ENCODE measurements around the gene KCNAB1. TPM values are rescaled to one million over a fixed set of nuclear protein-coding genes. Genes with fewer than 3 reads are reported as not detected.
"Not testable (repeated sequence)": the region's sequence is repeated elsewhere in the genome, so short reads cannot be mapped to it uniquely, and the experiment has no call there.

Gene KCNAB1
- not detected for total RNA-seq

GRCh38 chr3:156120528-156121251 lies at the start of gene KCNAB1:
TSS of gene KCNAB1 (plus strand) at chr3:156120578.
- no peak within 1 kb of the TSS for H3K4me3 Mint-ChIP-seq
- ChIA-PET POLR2A (no interaction called here), CTCF (interaction anchor here (0.6 kb wide), 1 partner anchor 535 kb away, joined by 3 read pairs; no protein-coding TSS in a partner anchor)
- H3K9me3 Mint-ChIP-seq: no peaks in the 10 kb centered on the region
- no peaks in the 10 kb centered on the region for H3K36me3 Mint-ChIP-seq (ENCODE audit: low read depth)
- no peaks in the 10 kb centered on the region for H3K4me1 Mint-ChIP-seq
- H3K27ac Mint-ChIP-seq: no peak within 1 kb of the TSS
- H3K27me3 Mint-ChIP-seq: peaks cover 21% of the 10 kb centered on the region
- no peak for DNase-seq

- Mint-ChIP-seq H3K9me3 (no peaks in the 10 kb centered on the region), H3K4me1 (no peaks in the 10 kb centered on the region), H3K27ac (no peak overlapping the region), H3K36me3 (ENCODE audit: low read depth) (no peaks in the 10 kb centered on the region), H3K4me3 (no peak overlapping the region), H3K27me3 (peaks cover 26% of the 10 kb centered on the region)
- ChIA-PET CTCF (no interaction called here), POLR2A (no interaction called here)
- DNase-seq: no peak
Observed at GRCh38 chr3:156071031-156071430, 49.3 kb upstream of the KCNAB1 start.

GRCh38 chr3:156072950-156073657 lies 47.3 kb upstream of the KCNAB1 start:
- H3K27me3 Mint-ChIP-seq: peaks cover 29% of the 10 kb centered on the region
- DNase-seq; POLR2A ChIA-PET; H3K27ac Mint-ChIP-seq; CTCF ChIA-PET; H3K36me3 Mint-ChIP-seq (ENCODE audit: low read depth); H3K4me1 Mint-ChIP-seq; H3K4me3 Mint-ChIP-seq; H3K9me3 Mint-ChIP-seq: not testable (repeated sequence)

- Mint-ChIP-seq H3K27me3 (peaks cover 14% of the 10 kb centered on the region), H3K4me3 (no peak overlapping the region), H3K36me3 (ENCODE audit: low read depth) (no peaks in the 10 kb centered on the region), H3K27ac (no peak overlapping the region), H3K9me3 (no peaks in the 10 kb centered on the region), H3K4me1 (no peaks in the 10 kb centered on the region)
- ChIA-PET CTCF (no interaction called here), POLR2A (no interaction called here)
- no peak for DNase-seq
Observed at GRCh38 chr3:156090126-156090525, 30.3 kb upstream of the KCNAB1 start.

- no peak overlapping the region for H3K27ac Mint-ChIP-seq
- no peaks in the 10 kb centered on the region for H3K36me3 Mint-ChIP-seq (ENCODE audit: low read depth)
- ChIA-PET POLR2A (no interaction called here), CTCF (no interaction called here)
- H3K9me3 Mint-ChIP-seq: no peaks in the 10 kb centered on the region
- peaks cover 23% of the 10 kb centered on the region for H3K27me3 Mint-ChIP-seq
- no peaks in the 10 kb centered on the region for H3K4me1 Mint-ChIP-seq
- no peak overlapping the region for H3K4me3 Mint-ChIP-seq
- no peak for DNase-seq
Observed at GRCh38 chr3:156093964-156094363, 26.4 kb upstream of the KCNAB1 start.

DNA sequence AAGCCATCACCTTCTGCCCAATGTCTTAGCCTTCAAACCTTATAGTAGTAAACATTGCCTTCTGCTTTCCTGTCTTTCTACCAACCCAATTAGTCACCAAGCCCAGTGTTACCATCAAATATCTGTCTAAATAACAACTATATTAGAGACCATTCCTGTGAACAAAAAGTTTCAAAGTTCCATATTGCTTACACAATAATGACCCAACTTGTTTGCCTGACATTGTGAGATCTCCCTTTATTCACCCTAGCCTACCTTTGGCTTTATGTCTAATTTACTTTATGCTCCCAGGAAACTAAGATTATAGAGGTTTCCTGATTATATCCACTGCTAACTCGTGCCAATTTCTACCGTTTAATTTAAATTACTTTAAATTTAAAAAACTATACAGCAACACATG lies 26.0 kb upstream of the KCNAB1 start:
- POLR2A ChIA-PET: no interaction called here
- no peaks in the 10 kb centered on the region for H3K4me1 Mint-ChIP-seq
- H3K36me3 Mint-ChIP-seq (ENCODE audit: low read depth): no peaks in the 10 kb centered on the region
- no peak for DNase-seq
- no peak overlapping the region for H3K4me3 Mint-ChIP-seq
- CTCF ChIA-PET: interaction anchor here (0.9 kb wide), 1 partner anchor 135 kb away, joined by 5 read pairs; no protein-coding TSS in a partner anchor
- no peak overlapping the region for H3K27ac Mint-ChIP-seq
- H3K27me3 Mint-ChIP-seq: peaks cover 23% of the 10 kb centered on the region
- no peaks in the 10 kb centered on the region for H3K9me3 Mint-ChIP-seq

DNA sequence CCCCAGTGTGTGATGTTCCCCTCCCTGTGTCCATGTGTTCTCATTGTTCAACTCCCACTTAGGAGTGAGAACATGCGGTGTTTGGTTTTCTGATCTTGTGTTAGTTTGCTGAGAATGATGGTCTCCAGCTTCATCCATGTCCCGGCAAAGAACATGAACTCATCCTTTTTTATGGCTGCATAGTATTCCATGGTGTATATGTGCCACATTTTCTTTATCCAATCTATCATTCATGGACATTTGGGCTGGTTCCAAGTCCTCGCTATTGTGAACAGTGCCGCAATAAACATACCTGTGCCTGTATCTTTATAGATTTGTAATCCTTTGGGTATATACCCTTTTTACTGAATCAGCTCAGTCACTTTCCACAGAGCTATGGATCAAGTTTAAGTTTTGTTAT lies 24.7 kb upstream of the KCNAB1 start:
- H3K36me3 Mint-ChIP-seq (ENCODE audit: low read depth); H3K9me3 Mint-ChIP-seq; CTCF ChIA-PET; POLR2A ChIA-PET; H3K27ac Mint-ChIP-seq; DNase-seq; H3K4me1 Mint-ChIP-seq; H3K4me3 Mint-ChIP-seq: not testable (repeated sequence)
- H3K27me3 Mint-ChIP-seq: peaks cover 19% of the 10 kb centered on the region

DNA sequence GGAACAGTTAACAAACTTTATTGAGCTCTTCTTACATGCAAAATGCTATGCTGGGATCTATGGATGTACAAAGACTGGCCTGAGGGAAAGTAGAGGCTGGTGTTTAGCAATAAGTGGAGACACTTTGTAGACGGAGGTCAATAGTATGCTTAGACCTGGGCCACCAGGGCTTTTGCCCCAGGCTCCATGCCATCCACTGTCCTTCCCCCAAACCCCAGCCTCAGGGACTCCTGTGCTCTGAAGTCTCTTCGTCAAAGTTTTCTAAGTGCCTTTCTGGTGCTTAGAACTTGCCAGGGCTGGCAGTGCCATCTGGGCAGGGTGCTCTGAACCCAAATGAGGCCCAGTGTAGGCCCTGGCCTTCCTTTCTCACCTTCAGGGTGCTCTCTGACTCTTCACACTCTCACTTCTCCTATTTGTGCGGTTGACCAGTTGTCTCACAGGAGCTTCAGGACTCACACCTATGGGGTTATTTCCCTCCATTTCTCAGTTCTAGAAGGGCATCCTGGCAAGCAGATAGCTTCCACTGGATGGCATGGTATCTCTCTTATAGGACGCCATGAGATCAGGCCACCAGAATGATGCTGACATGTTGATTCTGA lies 21.8 kb upstream of the KCNAB1 start:
- ChIA-PET CTCF (interaction anchor here (0.5 kb wide), 1 partner anchor 16 kb away, joined by 5 read pairs; no protein-coding TSS in a partner anchor), POLR2A (no interaction called here)
- H3K4me1 Mint-ChIP-seq: no peaks in the 10 kb centered on the region

DNA sequence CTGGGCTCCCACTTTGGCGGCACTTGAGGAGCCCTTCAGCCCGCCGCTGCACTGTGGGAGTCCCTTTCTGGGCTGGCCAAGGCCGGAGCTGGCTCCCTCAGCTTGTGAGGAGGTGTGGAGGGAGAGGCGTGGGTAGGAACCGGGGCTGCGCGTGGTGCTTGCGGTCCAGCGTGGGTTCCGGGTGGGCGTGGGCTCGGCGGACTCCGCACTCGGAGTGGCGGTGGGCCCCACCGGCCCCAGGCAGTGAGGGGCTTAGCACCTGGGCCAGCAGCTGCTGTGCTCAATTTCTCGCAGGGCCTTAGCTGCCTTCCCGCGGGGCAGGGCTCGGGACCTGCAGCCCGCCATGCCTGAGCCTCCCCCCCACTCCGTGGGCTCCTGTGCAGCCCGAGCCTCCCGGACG lies 21.0 kb upstream of the KCNAB1 start:
- not testable (repeated sequence) for DNase-seq

More for the DNA sequence above, 21.8 kb upstream of the KCNAB1 start:
- no peak for DNase-seq
- peaks cover 14% of the 10 kb centered on the region for H3K27me3 Mint-ChIP-seq
- H3K9me3 Mint-ChIP-seq: no peaks in the 10 kb centered on the region
- no peak overlapping the region for H3K4me3 Mint-ChIP-seq
- H3K27ac Mint-ChIP-seq: no peak overlapping the region
- no peaks in the 10 kb centered on the region for H3K36me3 Mint-ChIP-seq (ENCODE audit: low read depth)

DNA sequence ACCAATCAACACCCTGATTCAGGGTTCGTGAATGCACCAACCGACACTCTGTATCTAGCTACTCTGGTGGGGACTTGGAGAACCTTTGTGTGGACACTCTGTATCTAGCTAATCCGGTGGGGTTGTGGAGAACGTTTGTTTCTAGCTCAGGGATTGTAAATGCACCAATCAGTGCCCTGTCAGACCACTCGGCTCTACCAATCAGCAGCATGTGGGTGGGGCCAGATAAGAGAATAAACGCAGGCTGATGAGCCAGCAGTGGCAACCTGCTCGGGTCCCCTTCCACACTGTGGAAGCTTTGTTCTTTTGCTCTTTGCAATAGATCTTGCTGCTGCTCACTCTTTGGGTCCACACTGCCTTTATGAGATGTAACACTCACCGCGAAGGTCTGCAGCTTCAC lies 20.4 kb upstream of the KCNAB1 start:
- DNase-seq; H3K9me3 Mint-ChIP-seq; H3K4me1 Mint-ChIP-seq; H3K27ac Mint-ChIP-seq; POLR2A ChIA-PET; H3K27me3 Mint-ChIP-seq; H3K4me3 Mint-ChIP-seq; CTCF ChIA-PET; H3K36me3 Mint-ChIP-seq (ENCODE audit: low read depth): not testable (repeated sequence)

More for the DNA sequence above, 21.0 kb upstream of the KCNAB1 start:
- POLR2A ChIA-PET; CTCF ChIA-PET; H3K36me3 Mint-ChIP-seq (ENCODE audit: low read depth); H3K27ac Mint-ChIP-seq; H3K9me3 Mint-ChIP-seq; H3K4me3 Mint-ChIP-seq; H3K4me1 Mint-ChIP-seq: not testable (repeated sequence)
- H3K27me3 Mint-ChIP-seq: peaks cover 11% of the 10 kb centered on the region

- POLR2A ChIA-PET: no interaction called here
- Mint-ChIP-seq H3K9me3 (no peaks in the 10 kb centered on the region), H3K4me1 (no peaks in the 10 kb centered on the region), H3K36me3 (ENCODE audit: low read depth) (no peaks in the 10 kb centered on the region), H3K27me3 (no peaks in the 10 kb centered on the region), H3K27ac (no peak overlapping the region), H3K4me3 (no peak overlapping the region)
- DNase-seq: no peak
- CTCF ChIA-PET: interaction anchor here (0.6 kb wide), 1 partner anchor 206 kb away, joined by 3 read pairs; no protein-coding TSS in a partner anchor
Observed at GRCh38 chr3:156102267-156102931, 18.0 kb upstream of the KCNAB1 start.

- Mint-ChIP-seq H3K27ac (no peak overlapping the region), H3K9me3 (no peaks in the 10 kb centered on the region), H3K27me3 (peaks cover 11% of the 10 kb centered on the region), H3K4me1 (no peaks in the 10 kb centered on the region), H3K36me3 (ENCODE audit: low read depth) (no peaks in the 10 kb centered on the region), H3K4me3 (no peak overlapping the region)
- POLR2A ChIA-PET: no interaction called here
- CTCF ChIA-PET: no interaction called here
- DNase-seq: no peak
Observed at GRCh38 chr3:156106721-156107373, 13.5 kb upstream of the KCNAB1 start.

GRCh38 chr3:156107504-156107903 lies 12.9 kb upstream of the KCNAB1 start:
- no peak for DNase-seq
- H3K36me3 Mint-ChIP-seq (ENCODE audit: low read depth): no peaks in the 10 kb centered on the region
- no peak overlapping the region for H3K27ac Mint-ChIP-seq
- ChIA-PET CTCF (no interaction called here), POLR2A (no interaction called here)
- H3K4me1 Mint-ChIP-seq: no peaks in the 10 kb centered on the region
- no peak overlapping the region for H3K4me3 Mint-ChIP-seq
- H3K9me3 Mint-ChIP-seq: no peaks in the 10 kb centered on the region
- H3K27me3 Mint-ChIP-seq: peaks cover 11% of the 10 kb centered on the region

All from activated CD4-positive, alpha-beta T cell treated with anti-CD3 and anti-CD28 coated beads, Interleukin-2, amount 10 ng/mL, durations not matched to agents 7 days and 5 days (primary cell).